ENCODE results near the gene ACY1. TPM values are rescaled to one million over a fixed set of nuclear protein-coding genes. Genes with fewer than 3 reads are reported as not detected.

Gene ACY1
- total RNA-seq, 2 donors from 2014 or later = 31.1 to 40.2 TPM

- no peak for DNase-seq
- no peak for ATAC-seq
- H3K27ac ChIP-seq = no peak overlapping the region
- no peaks in the 10 kb centered on the region for H3K27me3 ChIP-seq
- TF ChIP-seq POLR2A (IDR thresholded peaks at IDR 0.05) (no peak), CTCF (IDR thresholded peaks at IDR 0.05) (no peak)
- H3K36me3 ChIP-seq (replicated peaks in 1 of 2; ENCODE audit: insufficient read depth in 1 of 2, low read depth in 2 of 2) = no peaks in the 10 kb centered on the region
- no peaks in the 10 kb centered on the region for H3K9me3 ChIP-seq
- H3K4me3 ChIP-seq = no peak overlapping the region
- no peaks in the 10 kb centered on the region for H3K4me1 ChIP-seq
- intact Hi-C loops (cut with DNase I) = loop anchor here (10.0 kb wide), 1 partner anchor 341 kb away; no protein-coding TSS in a partner anchor
- 58 to 67% methylated on average over 2 to 6 of the region's 6 CpGs for WGBS, 2 donors
Measured at GRCh38 chr3:52013802-52014598, 30.7 kb downstream of the ACY1 start.

- Histone ChIP-seq H3K27me3 (no peaks in the 10 kb centered on the region), H3K36me3 (replicated peaks in 1 of 2; ENCODE audit: insufficient read depth in 1 of 2, low read depth in 2 of 2) (no peaks in the 10 kb centered on the region), H3K4me3 (no peak overlapping the region), H3K9me3 (no peaks in the 10 kb centered on the region), H3K27ac (no peak overlapping the region), H3K4me1 (no peaks in the 10 kb centered on the region)
- no peak for DNase-seq
- no peak for ATAC-seq
- 70 to 75% methylated on average over 4 to 8 of the region's 8 CpGs for WGBS, 2 donors
- intact Hi-C loops (cut with DNase I) = loop anchor here (10.0 kb wide), 1 partner anchor 340 kb away; no protein-coding TSS in a partner anchor
- no peak for TF ChIP-seq POLR2A (IDR thresholded peaks at IDR 0.05)
- TF ChIP-seq CTCF (IDR thresholded peaks at IDR 0.05) = peak in 1 of 7 experiments; percentile 1
Measured at GRCh38 chr3:52014613-52015012, 31.3 kb downstream of the ACY1 start.

GRCh38 chr3:52015438-52016228 is 32.3 kb downstream of the ACY1 start:
- 68 to 73% methylated on average over 8 to 13 of the region's 13 CpGs for WGBS, 2 donors
- Histone ChIP-seq H3K4me1 (no peaks in the 10 kb centered on the region), H3K27me3 (no peaks in the 10 kb centered on the region), H3K9me3 (no peaks in the 10 kb centered on the region), H3K4me3 (no peak overlapping the region), H3K27ac (no peak overlapping the region), H3K36me3 (replicated peaks in 1 of 2; ENCODE audit: insufficient read depth in 1 of 2, low read depth in 2 of 2) (no peaks in the 10 kb centered on the region)
- ATAC-seq = no peak
- no peak for DNase-seq
- no peak for TF ChIP-seq POLR2A (IDR thresholded peaks at IDR 0.05)
- no peak for TF ChIP-seq CTCF (IDR thresholded peaks at IDR 0.05)
- intact Hi-C loops (cut with DNase I) = loop anchor here (10.0 kb wide), 1 partner anchor 339 kb away; no protein-coding TSS in a partner anchor

- H3K36me3 ChIP-seq (replicated peaks in 1 of 2; ENCODE audit: insufficient read depth in 1 of 2, low read depth in 2 of 2) = no peaks in the 10 kb centered on the region
- H3K27me3 ChIP-seq = no peaks in the 10 kb centered on the region
- H3K4me1 ChIP-seq = no peaks in the 10 kb centered on the region
- H3K4me3 ChIP-seq = no peak overlapping the region
- TF ChIP-seq POLR2A (IDR thresholded peaks at IDR 0.05) (no peak), CTCF (IDR thresholded peaks at IDR 0.05) (no peak)
- intact Hi-C loops (cut with DNase I) = loop anchor here (10.0 kb wide), 1 partner anchor 337 kb away; no protein-coding TSS in a partner anchor
- ATAC-seq = no peak
- no peak overlapping the region for H3K27ac ChIP-seq
- H3K9me3 ChIP-seq = no peaks in the 10 kb centered on the region
- WGBS, 2 donors = 75 to 95% methylated on average over 7 to 11 of the region's 11 CpGs
- DNase-seq = no peak
Measured at GRCh38 chr3:52017586-52017985, 34.3 kb downstream of the ACY1 start.

All from body of pancreas (tissue), 4 donors.